A549 (cell line): Measurements from ENCODE around the gene HS6ST2. TPM values are rescaled to one million over a fixed set of nuclear protein-coding genes. Genes with fewer than 3 reads are reported as not detected.

Experiments used
- ATAC-seq, 2 experiments: fragments of 200-7000 bp in 1 of 2; fragments of >200 bp in 1 of 2; cut with Nextera tagmentation in 1 of 2; cut with Tn5 transposase in 1 of 2; 3 replicates each; pipeline versions ENCODE4 v1.8.0 to v1.9.1; 2018 to 2020; ENCODE audit warnings: mild to moderate bottlenecking in 1 of 2, moderate library complexity in 1 of 2
- CTCF ChIA-PET: fragments of 300-600 bp; sonication (Branson Sonifier 250); formaldehyde crosslinking; extraction: SDS; loops from one replicate; lab custom pipeline; 2021; ENCODE audit warnings: antibody characterized with exemption, inconsistent platforms; lab: Yijun Ruan, JAX
- POLR2A ChIA-PET: fragments of 350-600 bp; formaldehyde crosslinking; extraction: SDS; loops from one replicate; lab custom pipeline; 2021; ENCODE audit warnings: antibody characterized with exemption, inconsistent platforms; lab: Yijun Ruan, JAX
- DNase-seq, 2 experiments: peaks; one replicate each; pipeline versions ENCODE4 v3.0.0 to v3.0.0-alpha.2; 2011 to 2016; ENCODE audit warnings: low read depth in 1 of 2, low spot score in 1 of 2
- FAIRE-seq: peaks from 2 replicates; lab custom pipeline; 2011; peaks lifted over from hg19 to GRCh38; lab: Jason Lieb, UNC
- H3K27ac ChIP-seq, 2 experiments: fragments of >200 bp; sonication (Bioruptor Twin); formaldehyde crosslinking; 3 replicates each; pipeline ENCODE4 v1.5.1; 2016 to 2017
- H3K4me1 ChIP-seq: fragments of >200 bp; sonication (Bioruptor Twin); formaldehyde crosslinking; 3 replicates; pipeline ENCODE4 v1.6.1; 2016
- H3K4me2 ChIP-seq: fragments of >200 bp; sonication (Bioruptor Twin); formaldehyde crosslinking; 3 replicates; pipeline ENCODE4 v1.6.1; 2016
- H3K4me3 ChIP-seq: fragments of >200 bp; sonication (Bioruptor Twin); formaldehyde crosslinking; 3 replicates; pipeline ENCODE4 v1.5.1; 2016
- H3K9me3 ChIP-seq: fragments of >200 bp; sonication (Bioruptor Twin); formaldehyde crosslinking; 3 replicates; pipeline ENCODE4 v1.6.1; 2016
- BCL3 ChIP-seq: fragments of >200 bp; sonication (Bioruptor Twin); formaldehyde crosslinking; IDR thresholded peaks from 3 replicates; pipeline ENCODE4 v1.6.1; 2016
- BHLHE40 ChIP-seq: IDR thresholded peaks from 2 replicates; pipeline ENCODE4 v1.6.1; 2012; ENCODE audit warnings: low read depth, low read length, inconsistent platforms
- CBX8 ChIP-seq: fragments of 200-600 bp; sonication (generic); IDR thresholded peaks from 2 replicates; pipeline ENCODE4 v1.6.1; 2016
- CEBPB ChIP-seq, 2 experiments: fragments of >200 bp in 1 of 2; sonication (Bioruptor Twin) in 1 of 2; formaldehyde crosslinking in 1 of 2; IDR thresholded peaks; 2 replicates each; pipeline ENCODE4 v1.6.1; 2012 to 2016
- CHD2 ChIP-seq: fragments of 150-350 bp; IDR thresholded peaks from 2 replicates; pipeline ENCODE4 v1.6.1; 2014; ENCODE audit warnings: low read length; ENCODE audit not compliant: partially characterized antibody
- EHF ChIP-seq: fragments of 250-450 bp; sonication (Bioruptor Pico); IDR thresholded peaks from 2 replicates; pipeline ENCODE4 v1.5.0; 2020; ENCODE audit warnings: mild to moderate bottlenecking
- EHMT2 ChIP-seq: fragments of 200-600 bp; sonication (generic); IDR thresholded peaks from 2 replicates; pipeline ENCODE4 v1.6.1; 2016; ENCODE audit warnings: antibody characterized with exemption, low read depth, mild to moderate bottlenecking, moderate library complexity
- FOSB ChIP-seq: fragments of 250-450 bp; sonication (Bioruptor Pico); IDR thresholded peaks from 2 replicates; pipeline ENCODE4 v1.5.0; 2020; ENCODE audit warnings: mild to moderate bottlenecking, moderate library complexity
- FOSL2 ChIP-seq, 2 experiments: fragments of 450-650 bp in 1 of 2; fragments of >200 bp in 1 of 2; sonication (Bioruptor Twin) in 1 of 2; formaldehyde crosslinking; IDR thresholded peaks; 2 replicates each; pipeline versions ENCODE4 v1.5.0 to v1.6.1; 2016 to 2020; ENCODE audit warnings: mild to moderate bottlenecking in 1 of 2, moderate library complexity in 1 of 2
- FOXS1 ChIP-seq: fragments of 250-450 bp; sonication (Bioruptor Pico); IDR thresholded peaks from 2 replicates; pipeline ENCODE4 v1.5.0; 2020; ENCODE audit warnings: mild to moderate bottlenecking, moderate library complexity
- HDAC2 ChIP-seq: fragments of 200-600 bp; sonication (generic); IDR thresholded peaks from 2 replicates; pipeline ENCODE4 v1.6.1; 2016
- HOXB13 ChIP-seq: fragments of 250-450 bp; sonication (Bioruptor Pico); IDR thresholded peaks from 2 replicates; pipeline ENCODE4 v1.5.0; 2020; ENCODE audit warnings: low read depth, mild to moderate bottlenecking, moderate library complexity
- MAZ ChIP-seq: fragments of 150-350 bp; IDR thresholded peaks from 2 replicates; pipeline ENCODE4 v1.6.1; 2014; ENCODE audit warnings: antibody characterized with exemption, low read depth, low read length, borderline replicate concordance
- NR3C1 ChIP-seq: fragments of >200 bp; sonication (Bioruptor Twin); formaldehyde crosslinking; IDR thresholded peaks from 3 replicates; pipeline ENCODE4 v1.6.1; 2017
- PBX3 ChIP-seq: IDR thresholded peaks from 2 replicates; pipeline ENCODE4 v1.6.1; 2012
- POLR2A ChIP-seq: IDR thresholded peaks from 2 replicates; pipeline ENCODE4 v1.6.1; 2012; ENCODE audit warnings: mild to moderate bottlenecking, low read length
- POLR2AphosphoS2 ChIP-seq: conservative IDR thresholded peaks from 2 replicates; pipeline ENCODE4 v1.6.1; 2012; ENCODE audit warnings: low read length, improper control_type of control experiment, inconsistent platforms
- RARB ChIP-seq: fragments of 250-450 bp; sonication (Bioruptor Pico); IDR thresholded peaks from 2 replicates; pipeline ENCODE4 v1.8.0; 2021; ENCODE audit warnings: mild to moderate bottlenecking, moderate library complexity
- SREBF2 ChIP-seq: fragments of 450-650 bp; IDR thresholded peaks from 2 replicates; pipeline ENCODE4 v1.6.1; 2014; ENCODE audit warnings: mild to moderate bottlenecking, moderate library complexity
- ZC3H11A ChIP-seq: fragments of 450-650 bp; IDR thresholded peaks from 2 replicates; pipeline ENCODE4 v1.6.1; 2014; ENCODE audit warnings: antibody characterized with exemption, mild to moderate bottlenecking
- ZFP36 ChIP-seq: fragments of 450-650 bp; IDR thresholded peaks from 2 replicates; pipeline ENCODE4 v1.6.1; 2014; ENCODE audit warnings: borderline replicate concordance; ENCODE audit not compliant: partially characterized antibody
- ZNF302 ChIP-seq: fragments of 250-450 bp; sonication (Bioruptor Pico); IDR thresholded peaks from 2 replicates; pipeline ENCODE4 v1.9.0; 2021; ENCODE audit warnings: inconsistent platforms, mild to moderate bottlenecking, moderate library complexity
- WGBS: methylation state at CpG from one replicate; pipeline ENCODE4 v1.1.6; 2017; ENCODE audit errors: missing lambda C conversion rate; 5-methylcytosine and 5-hydroxymethylcytosine counted together
- polyA plus RNA-seq, 4 experiments: library from polyadenylated mRNA; depleted of rRNA in 3 of 4; stranded (reverse); fragments of >200 nt; fragmentation: RNase III in 1 of 4; extraction: RNeasy Plus Mini Kit Qiagen cat#74134 plus additional on column Dnase treatment in 1 of 4; gene quantifications; 2 replicates in 3 of 4; 3 replicates in 1 of 4; pipeline ENCODE4 v1.2.3, GENCODE V29; 2011 to 2017
- TF ChIP-seq, protein P1 (sequence below): fragments of 200-600 bp; sonication (generic); IDR thresholded peaks from 2 replicates; pipeline ENCODE4 v1.6.1; 2016; ENCODE audit warnings: antibody characterized with exemption, mild to moderate bottlenecking, moderate library complexity
- TF ChIP-seq, protein P2 (sequence below): fragments of 250-450 bp; sonication (Bioruptor Pico); IDR thresholded peaks from 2 replicates; pipeline ENCODE4 v1.5.0; 2021; ENCODE audit warnings: mild to moderate bottlenecking, moderate library complexity, borderline replicate concordance

HS6ST2 gene
- polyA plus RNA-seq, 2 of the 4 experiments (the other 2 are of a cell fraction), result 0.01 to 0.04 TPM

DNA sequence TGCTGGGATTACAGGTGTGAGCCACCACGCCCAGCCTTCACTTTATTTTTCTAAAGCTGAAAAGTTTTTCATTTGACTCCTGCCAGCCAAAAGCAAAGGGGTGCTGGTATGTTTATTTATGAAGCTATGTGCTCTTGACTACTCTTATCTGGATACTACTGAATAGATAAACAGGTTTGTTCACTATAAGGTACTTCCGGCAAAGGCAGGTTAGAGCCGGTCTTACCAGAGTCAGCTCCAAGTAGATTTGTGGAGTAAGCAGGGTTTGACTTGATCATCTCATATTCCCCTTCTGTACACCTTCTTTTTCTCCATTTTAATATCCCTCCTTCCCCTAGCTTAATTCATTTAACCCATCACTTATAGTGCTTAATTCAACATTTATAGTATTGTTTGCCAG is 294.2 kb downstream of the HS6ST2 start:
- no peak overlapping the region for H3K4me3 ChIP-seq
- WGBS, result 35% methylated on average over 3 of the region's 3 CpGs
- no peak overlapping the region for H3K4me2 ChIP-seq
- H3K4me1 ChIP-seq, result no peaks in the 10 kb centered on the region
- no peak overlapping the region for H3K27ac ChIP-seq
- no peak for TF ChIP-seq HDAC2
- no peak for TF ChIP-seq NR3C1
- TF ChIP-seq, protein P1, sequence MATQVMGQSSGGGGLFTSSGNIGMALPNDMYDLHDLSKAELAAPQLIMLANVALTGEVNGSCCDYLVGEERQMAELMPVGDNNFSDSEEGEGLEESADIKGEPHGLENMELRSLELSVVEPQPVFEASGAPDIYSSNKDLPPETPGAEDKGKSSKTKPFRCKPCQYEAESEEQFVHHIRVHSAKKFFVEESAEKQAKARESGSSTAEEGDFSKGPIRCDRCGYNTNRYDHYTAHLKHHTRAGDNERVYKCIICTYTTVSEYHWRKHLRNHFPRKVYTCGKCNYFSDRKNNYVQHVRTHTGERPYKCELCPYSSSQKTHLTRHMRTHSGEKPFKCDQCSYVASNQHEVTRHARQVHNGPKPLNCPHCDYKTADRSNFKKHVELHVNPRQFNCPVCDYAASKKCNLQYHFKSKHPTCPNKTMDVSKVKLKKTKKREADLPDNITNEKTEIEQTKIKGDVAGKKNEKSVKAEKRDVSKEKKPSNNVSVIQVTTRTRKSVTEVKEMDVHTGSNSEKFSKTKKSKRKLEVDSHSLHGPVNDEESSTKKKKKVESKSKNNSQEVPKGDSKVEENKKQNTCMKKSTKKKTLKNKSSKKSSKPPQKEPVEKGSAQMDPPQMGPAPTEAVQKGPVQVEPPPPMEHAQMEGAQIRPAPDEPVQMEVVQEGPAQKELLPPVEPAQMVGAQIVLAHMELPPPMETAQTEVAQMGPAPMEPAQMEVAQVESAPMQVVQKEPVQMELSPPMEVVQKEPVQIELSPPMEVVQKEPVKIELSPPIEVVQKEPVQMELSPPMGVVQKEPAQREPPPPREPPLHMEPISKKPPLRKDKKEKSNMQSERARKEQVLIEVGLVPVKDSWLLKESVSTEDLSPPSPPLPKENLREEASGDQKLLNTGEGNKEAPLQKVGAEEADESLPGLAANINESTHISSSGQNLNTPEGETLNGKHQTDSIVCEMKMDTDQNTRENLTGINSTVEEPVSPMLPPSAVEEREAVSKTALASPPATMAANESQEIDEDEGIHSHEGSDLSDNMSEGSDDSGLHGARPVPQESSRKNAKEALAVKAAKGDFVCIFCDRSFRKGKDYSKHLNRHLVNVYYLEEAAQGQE, result no peak
- no peak for TF ChIP-seq SREBF2
- no peak for TF ChIP-seq ZC3H11A
- no peak for TF ChIP-seq ZNF302 (CRISPR knock-in tag)
- no peak for TF ChIP-seq HOXB13 (CRISPR knock-in tag)
- no peak for TF ChIP-seq EHF (CRISPR knock-in tag)
- TF ChIP-seq PBX3, result no peak
- TF ChIP-seq BCL3, result no peak
- no peak for TF ChIP-seq CBX8
- no peak for TF ChIP-seq MAZ
- no peak for TF ChIP-seq ZFP36
- FAIRE-seq (no peak), ATAC-seq (no peak), DNase-seq (no peak)
- H3K9me3 ChIP-seq, result no peaks in the 10 kb centered on the region
- POLR2A ChIA-PET, result no interaction called here
- CTCF ChIA-PET, result interaction anchor here (1.0 kb wide), 1 partner anchor 10 kb away, joined by 3 read pairs; no protein-coding TSS in a partner anchor

DNA sequence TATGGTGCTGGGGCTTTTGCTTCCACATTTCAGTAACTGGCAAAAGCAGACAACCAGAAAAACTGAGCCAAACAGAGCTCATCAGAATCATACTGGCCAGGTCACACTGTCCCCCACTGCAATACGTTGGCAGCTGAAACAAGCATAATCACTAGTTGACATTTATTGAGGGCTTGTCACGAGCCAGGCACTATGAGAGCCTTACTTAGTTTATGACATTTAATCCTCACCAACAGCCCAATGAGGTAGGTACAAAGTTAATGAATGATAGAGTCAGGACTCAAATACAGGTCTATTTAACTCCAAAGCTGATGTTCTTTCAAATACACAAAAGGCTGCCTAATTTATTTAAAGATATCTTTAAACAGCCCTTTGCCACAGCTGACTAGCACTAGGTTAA is 295.6 kb downstream of the HS6ST2 start:
- 0% methylated on average over 2 of the region's 2 CpGs for WGBS
- peak; percentile 32 for FAIRE-seq

More for the DNA sequence above, 295.6 kb downstream of the HS6ST2 start:
- no peak overlapping the region for H3K27ac ChIP-seq
- POLR2A ChIA-PET, result no interaction called here
- TF ChIP-seq FOSB (CRISPR knock-in tag), result no peak
- no peak for TF ChIP-seq ZC3H11A
- no peak for TF ChIP-seq FOXS1
- no peak for TF ChIP-seq HDAC2
- TF ChIP-seq POLR2AphosphoS2, result no peak
- TF ChIP-seq PBX3, result no peak
- TF ChIP-seq FOSL2 (IDR thresholded peaks at IDR 0.05), result no peak
- no peak for TF ChIP-seq FOSL2 (CRISPR knock-in tag; IDR thresholded peaks at IDR 0.05)
- no peak for TF ChIP-seq POLR2A
- TF ChIP-seq EHMT2, result no peak
- no peak for TF ChIP-seq CHD2
- no peak for TF ChIP-seq BHLHE40
- no peak for TF ChIP-seq CEBPB (IDR thresholded peaks at IDR 0.05)
- no peak for TF ChIP-seq RARB (CRISPR knock-in tag)
- TF ChIP-seq, protein P2, sequence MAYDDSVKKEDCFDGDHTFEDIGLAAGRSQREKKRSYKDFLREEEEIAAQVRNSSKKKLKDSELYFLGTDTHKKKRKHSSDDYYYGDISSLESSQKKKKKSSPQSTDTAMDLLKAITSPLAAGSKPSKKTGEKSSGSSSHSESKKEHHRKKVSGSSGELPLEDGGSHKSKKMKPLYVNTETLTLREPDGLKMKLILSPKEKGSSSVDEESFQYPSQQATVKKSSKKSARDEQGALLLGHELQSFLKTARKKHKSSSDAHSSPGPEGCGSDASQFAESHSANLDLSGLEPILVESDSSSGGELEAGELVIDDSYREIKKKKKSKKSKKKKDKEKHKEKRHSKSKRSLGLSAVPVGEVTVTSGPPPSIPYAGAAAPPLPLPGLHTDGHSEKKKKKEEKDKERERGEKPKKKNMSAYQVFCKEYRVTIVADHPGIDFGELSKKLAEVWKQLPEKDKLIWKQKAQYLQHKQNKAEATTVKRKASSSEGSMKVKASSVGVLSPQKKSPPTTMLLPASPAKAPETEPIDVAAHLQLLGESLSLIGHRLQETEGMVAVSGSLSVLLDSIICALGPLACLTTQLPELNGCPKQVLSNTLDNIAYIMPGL, result no peak
- no peak overlapping the region for H3K4me2 ChIP-seq
- H3K4me3 ChIP-seq, result no peak overlapping the region
- no peaks in the 10 kb centered on the region for H3K4me1 ChIP-seq
- ATAC-seq (no peak), DNase-seq (no peak)
- no peaks in the 10 kb centered on the region for H3K9me3 ChIP-seq
- CTCF ChIA-PET, result no interaction called here
